IPS-15b (cell line): ENCODE data around the gene ZFP36.

Source experiments
- H3K27me3 ChIP-seq: one replicate; pipeline ENCODE4 v1.6.1; 2013; ENCODE audit warnings: low read length; ENCODE audit not compliant: control insufficient read depth, insufficient read depth
- H3K36me3 ChIP-seq: one replicate; pipeline ENCODE4 v1.6.1; 2013; ENCODE audit warnings: low read length; ENCODE audit not compliant: control insufficient read depth, insufficient read depth
- H3K4me1 ChIP-seq: one replicate; pipeline ENCODE4 v1.6.1; 2013; ENCODE audit warnings: mild to moderate bottlenecking, low read length; ENCODE audit not compliant: control insufficient read depth, insufficient read depth
- H3K4me3 ChIP-seq: one replicate; pipeline ENCODE4 v1.5.1; 2013; ENCODE audit warnings: low read depth, low read length
- H3K9ac ChIP-seq: one replicate; pipeline ENCODE4 v1.6.1; 2013; ENCODE audit warnings: low read depth, mild to moderate bottlenecking, low read length
- H3K9me3 ChIP-seq: one replicate; pipeline ENCODE4 v1.6.1; 2013; ENCODE audit warnings: mild to moderate bottlenecking, low read length; ENCODE audit not compliant: control insufficient read depth, insufficient read depth

Gene ZFP36

DNA sequence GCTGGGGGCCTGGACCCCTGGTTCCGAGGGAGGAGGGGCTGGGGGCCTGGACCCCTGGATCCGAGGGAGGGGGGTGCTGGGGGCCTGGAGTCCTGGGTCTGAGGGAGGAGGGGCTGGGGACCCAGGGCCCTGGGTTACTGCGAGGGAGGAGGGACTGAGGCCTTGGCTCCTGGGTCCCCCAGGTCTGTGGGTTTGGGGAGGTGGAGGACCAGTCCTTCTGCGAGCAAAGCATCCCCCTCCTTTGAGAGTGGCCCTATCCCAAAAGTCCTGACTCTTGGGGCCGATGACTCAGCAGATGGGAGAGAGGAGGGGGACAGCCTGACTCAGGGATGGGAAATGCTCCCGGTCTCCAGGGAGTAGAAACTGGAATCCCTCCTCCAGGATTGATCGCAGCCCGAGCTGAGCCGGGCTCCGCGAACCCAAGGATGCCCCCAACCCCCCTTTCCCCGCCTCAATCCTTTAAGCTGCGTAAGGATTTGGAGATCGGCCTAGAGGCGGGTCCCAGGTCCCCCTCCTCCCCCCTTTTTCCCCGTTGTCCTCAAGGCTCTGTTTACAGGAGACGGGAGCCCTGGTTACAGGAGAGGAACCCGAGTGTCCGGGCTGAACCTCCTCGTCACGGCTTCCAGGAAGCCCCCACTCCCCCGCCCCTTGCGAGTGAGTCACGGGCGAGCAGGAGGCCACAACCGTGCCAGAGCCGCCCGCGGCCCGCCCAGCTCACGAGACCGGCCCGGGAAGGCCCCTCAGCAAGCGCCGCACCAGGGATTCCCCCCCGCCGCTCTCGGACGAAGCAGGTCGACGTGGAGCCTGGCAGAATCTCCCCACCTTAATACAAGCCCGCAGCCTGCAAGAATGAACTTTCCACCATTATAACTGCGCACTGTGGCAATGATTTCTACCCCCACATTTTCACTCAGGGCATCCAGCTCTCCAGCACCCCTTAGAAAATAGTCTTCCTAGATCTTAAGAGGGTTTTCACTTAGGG, 3.0 kb upstream of the ZFP36 start:
- peaks cover 20% of the 10 kb centered on the region for H3K4me1 ChIP-seq

GRCh38 chr19:39405261-39405957, 1.2 kb upstream of the ZFP36 start:
- Histone ChIP-seq H3K27me3 (no peaks in the 10 kb centered on the region), H3K36me3 (peaks cover 10% of the 10 kb centered on the region), H3K4me1 (peaks cover 25% of the 10 kb centered on the region), H3K9ac (no peak overlapping the region), H3K9me3 (no peaks in the 10 kb centered on the region), H3K4me3 (no peak overlapping the region)

More for the DNA sequence above, 3.0 kb upstream of the ZFP36 start:
- Histone ChIP-seq H3K4me3 (peak overlapping the region; percentile 58), H3K27me3 (no peaks in the 10 kb centered on the region), H3K36me3 (peaks cover 10% of the 10 kb centered on the region), H3K9ac (peak overlapping the region; percentile 62), H3K9me3 (no peaks in the 10 kb centered on the region)

- no peaks in the 10 kb centered on the region for H3K27me3 ChIP-seq
- H3K9me3 ChIP-seq = no peaks in the 10 kb centered on the region
- H3K4me3 ChIP-seq = peak overlapping the region; percentile 72
- peaks cover 23% of the 10 kb centered on the region for H3K4me1 ChIP-seq
- H3K36me3 ChIP-seq = peaks cover 10% of the 10 kb centered on the region
- no peak overlapping the region for H3K9ac ChIP-seq
Observed at GRCh38 chr19:39405958-39406655, 540 bp upstream of the ZFP36 start.

DNA sequence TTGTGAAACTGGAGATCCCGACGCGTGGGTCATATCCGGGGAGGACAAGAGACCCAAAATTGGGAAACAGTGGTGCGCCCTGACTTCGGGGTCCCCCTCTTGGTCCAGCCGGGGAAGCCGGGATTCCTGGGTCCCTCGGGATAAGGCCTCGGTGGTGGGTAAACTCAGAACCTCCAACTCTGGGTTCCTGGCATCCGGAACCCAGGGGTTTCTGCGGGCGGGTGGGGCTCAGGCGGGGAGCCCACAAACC, 688 bp downstream of the ZFP36 start:
- H3K9ac ChIP-seq = peak overlapping the region; percentile 65
- H3K4me1 ChIP-seq = peaks cover 19% of the 10 kb centered on the region

DNA sequence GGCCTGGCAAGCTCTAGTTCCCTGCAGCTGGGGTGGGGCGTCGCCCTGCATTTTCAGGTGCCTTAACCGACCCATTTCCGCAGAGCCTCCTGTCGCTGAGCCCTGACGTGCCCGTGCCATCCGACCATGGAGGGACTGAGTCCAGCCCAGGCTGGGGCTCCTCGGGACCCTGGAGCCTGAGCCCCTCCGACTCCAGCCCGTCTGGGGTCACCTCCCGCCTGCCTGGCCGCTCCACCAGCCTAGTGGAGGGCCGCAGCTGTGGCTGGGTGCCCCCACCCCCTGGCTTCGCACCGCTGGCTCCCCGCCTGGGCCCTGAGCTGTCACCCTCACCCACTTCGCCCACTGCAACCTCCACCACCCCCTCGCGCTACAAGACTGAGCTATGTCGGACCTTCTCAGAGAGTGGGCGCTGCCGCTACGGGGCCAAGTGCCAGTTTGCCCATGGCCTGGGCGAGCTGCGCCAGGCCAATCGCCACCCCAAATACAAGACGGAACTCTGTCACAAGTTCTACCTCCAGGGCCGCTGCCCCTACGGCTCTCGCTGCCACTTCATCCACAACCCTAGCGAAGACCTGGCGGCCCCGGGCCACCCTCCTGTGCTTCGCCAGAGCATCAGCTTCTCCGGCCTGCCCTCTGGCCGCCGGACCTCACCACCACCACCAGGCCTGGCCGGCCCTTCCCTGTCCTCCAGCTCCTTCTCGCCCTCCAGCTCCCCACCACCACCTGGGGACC, 1.2 kb downstream of the ZFP36 start:
- no peaks in the 10 kb centered on the region for H3K27me3 ChIP-seq
- H3K9me3 ChIP-seq = no peaks in the 10 kb centered on the region
- H3K9ac ChIP-seq = peak overlapping the region; percentile 65
- peaks cover 10% of the 10 kb centered on the region for H3K36me3 ChIP-seq
- H3K4me1 ChIP-seq = peaks cover 19% of the 10 kb centered on the region
- peak overlapping the region; percentile 95 for H3K4me3 ChIP-seq

More for the DNA sequence above, 688 bp downstream of the ZFP36 start:
- H3K4me3 ChIP-seq = peak overlapping the region; percentile 95
- H3K9me3 ChIP-seq = no peaks in the 10 kb centered on the region
- no peaks in the 10 kb centered on the region for H3K27me3 ChIP-seq
- peaks cover 10% of the 10 kb centered on the region for H3K36me3 ChIP-seq

DNA sequence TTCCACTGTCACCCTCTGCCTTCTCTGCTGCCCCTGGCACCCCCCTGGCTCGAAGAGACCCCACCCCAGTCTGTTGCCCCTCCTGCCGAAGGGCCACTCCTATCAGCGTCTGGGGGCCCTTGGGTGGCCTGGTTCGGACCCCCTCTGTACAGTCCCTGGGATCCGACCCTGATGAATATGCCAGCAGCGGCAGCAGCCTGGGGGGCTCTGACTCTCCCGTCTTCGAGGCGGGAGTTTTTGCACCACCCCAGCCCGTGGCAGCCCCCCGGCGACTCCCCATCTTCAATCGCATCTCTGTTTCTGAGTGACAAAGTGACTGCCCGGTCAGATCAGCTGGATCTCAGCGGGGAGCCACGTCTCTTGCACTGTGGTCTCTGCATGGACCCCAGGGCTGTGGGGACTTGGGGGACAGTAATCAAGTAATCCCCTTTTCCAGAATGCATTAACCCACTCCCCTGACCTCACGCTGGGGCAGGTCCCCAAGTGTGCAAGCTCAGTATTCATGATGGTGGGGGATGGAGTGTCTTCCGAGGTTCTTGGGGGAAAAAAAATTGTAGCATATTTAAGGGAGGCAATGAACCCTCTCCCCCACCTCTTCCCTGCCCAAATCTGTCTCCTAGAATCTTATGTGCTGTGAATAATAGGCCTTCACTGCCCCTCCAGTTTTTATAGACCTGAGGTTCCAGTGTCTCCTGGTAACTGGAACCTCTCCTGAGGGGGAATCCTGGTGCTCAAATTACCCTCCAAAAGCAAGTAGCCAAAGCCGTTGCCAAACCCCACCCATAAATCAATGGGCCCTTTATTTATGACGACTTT, 2.0 kb downstream of the ZFP36 start:
- Histone ChIP-seq H3K4me3 (peak overlapping the region; percentile 95), H3K9ac (no peak overlapping the region), H3K9me3 (no peaks in the 10 kb centered on the region), H3K4me1 (peaks cover 19% of the 10 kb centered on the region), H3K27me3 (no peaks in the 10 kb centered on the region), H3K36me3 (peaks cover 10% of the 10 kb centered on the region)

- H3K27me3 ChIP-seq = no peaks in the 10 kb centered on the region
- peak overlapping the region; percentile 95 for H3K9ac ChIP-seq
- no peaks in the 10 kb centered on the region for H3K9me3 ChIP-seq
- peaks cover 12% of the 10 kb centered on the region for H3K36me3 ChIP-seq
- peak overlapping the region; percentile 95 for H3K4me3 ChIP-seq
- peaks cover 22% of the 10 kb centered on the region for H3K4me1 ChIP-seq
Observed at GRCh38 chr19:39409208-39410016, 2.8 kb downstream of the ZFP36 start.

- Histone ChIP-seq H3K36me3 (peaks cover 12% of the 10 kb centered on the region), H3K27me3 (no peaks in the 10 kb centered on the region), H3K4me1 (peaks cover 24% of the 10 kb centered on the region), H3K9ac (peak overlapping the region; percentile 95), H3K9me3 (no peaks in the 10 kb centered on the region), H3K4me3 (peak overlapping the region; percentile 95)
Observed at GRCh38 chr19:39410017-39410830, 3.6 kb downstream of the ZFP36 start.

GRCh38 chr19:39410831-39411080, 4.1 kb downstream of the ZFP36 start:
- Histone ChIP-seq H3K9me3 (no peaks in the 10 kb centered on the region), H3K27me3 (no peaks in the 10 kb centered on the region), H3K9ac (peak overlapping the region; percentile 95), H3K36me3 (peaks cover 13% of the 10 kb centered on the region), H3K4me3 (peak overlapping the region; percentile 95), H3K4me1 (peaks cover 21% of the 10 kb centered on the region)
